CD4-positive, alpha-beta T cell treated with Interleukin-17A for 4 hours (primary cell): ENCODE measurements around the gene PALLD.
"Not testable (repeated sequence)": the region's sequence is repeated elsewhere in the genome, so short reads cannot be mapped to it uniquely, and the experiment has no call there.

Experiments used
- DNase-seq: peaks from one replicate; pipeline ENCODE4 v3.0.0-alpha.2; 2020; ENCODE audit warnings: mixed read lengths

PALLD gene

DNA sequence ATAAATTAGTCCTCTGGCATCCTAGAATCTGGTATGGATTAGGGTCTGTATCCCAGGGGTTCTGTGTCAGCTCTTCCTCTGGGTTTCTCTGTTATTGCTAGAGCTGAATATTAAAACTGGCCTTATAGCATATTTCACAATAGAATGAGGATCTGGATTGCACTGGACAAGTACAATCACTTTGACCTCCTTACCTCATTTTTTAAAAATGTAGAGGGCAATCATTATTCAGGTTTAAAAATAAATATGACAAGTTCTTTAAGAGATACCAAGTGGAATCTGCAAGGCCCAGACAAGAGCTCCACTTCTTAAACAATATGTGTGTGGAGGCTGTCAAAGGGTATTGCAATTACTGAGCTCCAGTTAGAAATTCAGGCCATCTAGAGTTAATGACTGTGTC is 1.4 kb downstream of the PALLD start:
- no peak for DNase-seq

DNA sequence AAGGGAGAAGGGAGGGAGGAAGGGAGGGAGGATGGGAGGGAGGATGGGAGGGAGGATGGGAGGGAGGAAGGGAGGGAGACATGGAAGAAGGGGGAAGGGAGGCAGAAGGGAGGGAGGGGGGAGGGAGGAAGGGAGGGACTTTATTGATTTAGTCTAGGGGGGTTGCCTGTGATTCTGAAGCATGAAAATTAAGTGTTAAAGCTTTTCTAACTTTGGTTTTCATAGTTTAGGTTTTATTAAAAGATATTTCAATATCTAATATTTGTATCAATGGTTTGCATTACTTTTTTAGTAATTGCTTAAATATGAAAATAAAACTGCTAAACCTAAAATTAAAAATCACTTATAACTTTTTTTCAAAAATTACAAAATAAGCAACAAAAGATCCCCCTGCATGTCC is 2.4 kb downstream of the PALLD start:
- no peak for DNase-seq

DNA sequence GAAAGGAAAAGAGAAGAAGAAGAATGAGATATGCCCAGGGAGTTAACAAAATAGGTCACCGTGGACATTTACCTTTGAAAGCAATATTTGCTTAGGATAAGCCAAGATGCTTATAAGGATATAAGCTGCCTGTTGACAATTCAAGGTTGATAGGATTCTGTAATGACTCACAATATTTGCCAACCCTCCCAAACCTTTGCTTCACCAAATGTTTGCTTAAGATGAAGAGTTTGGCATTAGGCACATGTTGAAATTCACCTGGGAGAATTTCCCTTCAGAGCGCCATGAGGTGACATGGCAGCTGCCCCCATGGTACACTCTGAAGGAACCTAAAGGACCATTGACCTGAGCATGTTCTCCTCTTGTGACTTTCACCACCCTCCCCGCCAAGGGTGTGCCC is 4.6 kb downstream of the PALLD start:
- no peak for DNase-seq

DNA sequence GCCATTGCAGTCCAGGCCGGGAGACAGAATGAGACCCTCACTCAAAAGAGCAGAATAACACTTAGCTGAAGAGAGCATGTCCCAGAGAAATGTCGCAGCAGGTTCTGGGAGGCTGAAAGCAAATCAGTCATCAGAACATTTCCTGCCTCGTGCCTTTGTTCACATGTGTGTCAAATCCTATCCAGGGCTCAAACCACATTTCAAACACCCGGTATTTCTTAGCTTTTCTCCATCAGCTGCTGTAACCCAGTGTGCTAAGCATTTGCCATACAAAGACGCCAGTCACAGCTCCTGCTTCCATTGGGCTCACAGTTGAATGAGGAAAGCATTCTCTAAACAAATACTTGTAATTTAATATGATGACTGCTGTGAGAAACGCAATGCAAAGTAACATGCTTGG is 6.0 kb downstream of the PALLD start:
- DNase-seq = no peak

DNA sequence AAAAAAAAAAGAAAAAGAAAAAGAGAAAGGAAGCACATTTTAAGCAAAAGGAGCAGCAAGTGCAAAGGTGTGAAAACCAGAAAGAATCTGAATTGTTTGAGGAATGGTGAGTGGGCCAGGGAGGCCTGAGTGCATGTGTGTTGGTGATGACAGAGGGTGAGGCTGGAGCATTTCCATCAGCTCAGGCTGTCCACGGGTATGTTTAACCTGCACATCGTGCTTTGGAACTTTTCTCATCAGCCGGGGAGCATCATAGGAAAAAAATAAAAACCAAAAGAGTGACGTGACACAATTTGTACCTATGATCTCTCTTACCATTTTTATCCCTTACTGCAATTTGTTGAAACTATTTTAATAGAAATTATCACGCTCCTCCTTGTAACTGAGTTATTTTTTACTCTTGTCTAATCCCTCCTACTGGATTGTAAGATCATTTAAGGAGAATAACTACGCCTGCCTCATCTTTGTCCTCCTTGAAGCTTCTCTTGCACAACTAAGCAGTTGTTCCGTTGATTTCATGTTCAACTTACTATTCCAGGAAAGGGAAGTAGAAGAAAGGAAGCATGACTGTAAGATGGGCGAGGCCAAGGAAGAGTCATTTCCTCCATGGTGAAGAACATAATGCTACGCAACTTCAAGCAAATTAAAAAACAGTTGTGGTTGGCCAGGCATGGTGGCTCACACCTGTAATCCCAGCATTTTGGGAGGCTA is 7.0 kb downstream of the PALLD start:
- no peak for DNase-seq

DNA sequence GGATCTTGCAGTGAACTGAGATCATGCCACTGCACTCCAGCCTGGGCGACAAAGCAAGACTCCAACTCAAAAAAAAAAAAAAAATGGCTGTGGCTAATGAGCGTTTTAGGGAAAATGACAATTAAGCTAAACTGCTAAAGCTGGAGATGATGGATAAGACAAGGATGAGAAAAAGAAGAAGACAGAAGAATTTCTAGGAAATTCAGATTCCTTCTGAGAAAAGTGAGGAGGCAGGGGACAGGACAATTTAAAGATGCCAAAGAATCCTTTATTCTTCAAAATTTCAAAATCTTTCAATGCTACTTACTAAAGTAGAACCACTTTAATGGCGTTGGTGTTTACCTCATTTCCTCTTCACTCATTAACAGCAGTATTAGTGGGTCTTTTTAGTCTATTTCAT is 7.7 kb downstream of the PALLD start:
- DNase-seq = no peak

DNA sequence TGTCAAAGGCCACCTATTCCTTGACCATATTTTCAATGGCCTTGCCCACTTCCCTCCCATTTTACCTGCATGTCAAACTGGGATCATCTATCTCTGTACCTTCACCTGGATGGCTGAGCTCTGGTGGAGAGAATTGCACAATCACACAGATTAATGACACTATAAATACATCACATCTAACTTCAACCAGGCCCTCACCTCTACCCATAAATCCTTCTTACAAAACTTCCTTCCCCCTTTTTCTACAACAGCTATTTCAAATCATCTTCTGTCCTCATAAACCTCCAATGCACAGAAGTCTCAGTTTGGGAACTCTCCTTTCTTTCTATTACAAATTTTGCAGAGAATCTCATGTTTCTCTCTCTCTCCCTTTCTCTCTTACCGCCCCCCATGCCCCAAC is 9.2 kb downstream of the PALLD start:
- no peak for DNase-seq

DNA sequence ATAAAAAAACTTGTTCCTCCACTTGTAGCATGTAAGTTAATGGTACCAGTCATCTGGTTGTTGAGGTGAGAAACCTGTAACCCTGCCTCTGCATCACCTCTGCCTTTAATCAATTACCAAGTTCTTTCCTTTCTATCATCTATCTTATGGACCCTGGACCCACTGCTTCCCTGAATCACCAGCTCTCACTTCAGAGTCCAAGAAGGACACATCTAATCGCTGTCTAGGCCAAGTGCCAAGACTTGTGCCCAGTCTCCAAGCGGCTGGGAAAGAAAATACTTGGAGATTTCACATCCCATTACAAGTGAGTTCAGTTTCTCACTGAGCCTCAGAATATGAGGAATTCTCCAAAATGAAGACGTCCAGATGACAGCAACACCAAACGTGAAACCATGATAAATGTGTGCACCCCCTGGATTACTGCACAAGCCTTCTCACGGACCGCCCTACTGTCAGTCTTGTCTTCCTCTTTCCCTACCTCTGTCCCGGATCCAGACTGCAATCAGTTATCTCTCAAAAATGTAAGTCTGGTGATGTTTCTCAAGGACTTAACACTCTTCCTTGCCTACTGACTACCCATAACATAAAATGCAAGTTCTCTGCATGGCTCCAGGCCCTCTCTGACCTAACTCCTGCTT is 10.4 kb downstream of the PALLD start:
- no peak for DNase-seq

DNA sequence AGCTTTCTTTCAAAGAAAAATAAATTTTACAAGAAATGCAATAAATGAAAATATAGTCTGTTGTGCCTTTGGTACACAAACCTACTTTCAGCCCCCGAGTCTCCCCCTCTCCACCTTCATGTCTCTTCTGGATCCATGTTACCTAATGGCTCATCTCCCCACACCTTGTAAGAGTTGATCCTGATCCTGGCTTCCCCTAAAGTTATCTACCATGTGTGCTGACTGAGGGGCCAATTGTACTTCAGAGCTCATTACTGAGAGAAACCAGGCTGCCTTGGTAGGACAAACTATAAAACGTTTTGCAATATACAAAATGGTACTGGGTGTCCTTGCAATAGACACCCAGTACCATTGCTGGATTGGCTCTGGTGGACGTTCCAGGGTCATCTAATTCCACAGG is 11.8 kb downstream of the PALLD start:
- no peak for DNase-seq

DNA sequence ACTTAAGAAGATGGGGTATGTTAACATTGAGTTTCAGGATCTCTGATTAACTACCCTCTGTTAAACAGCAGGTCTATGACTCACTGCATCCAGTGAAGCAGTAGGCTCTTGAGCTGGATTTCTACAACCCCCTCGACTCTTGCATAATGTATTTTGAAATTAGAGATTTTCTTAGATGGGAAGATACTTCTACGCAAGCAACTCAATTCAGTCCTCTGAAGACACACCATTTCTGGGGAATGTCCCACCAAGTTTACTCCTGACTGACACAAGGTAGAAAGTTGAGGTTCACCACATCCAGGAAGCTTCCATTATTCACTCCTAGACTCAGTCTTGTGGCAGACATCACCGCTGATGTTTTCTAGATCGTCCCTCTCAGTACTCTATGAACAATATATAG is 12.9 kb downstream of the PALLD start:
- DNase-seq = peak; percentile 24

DNA sequence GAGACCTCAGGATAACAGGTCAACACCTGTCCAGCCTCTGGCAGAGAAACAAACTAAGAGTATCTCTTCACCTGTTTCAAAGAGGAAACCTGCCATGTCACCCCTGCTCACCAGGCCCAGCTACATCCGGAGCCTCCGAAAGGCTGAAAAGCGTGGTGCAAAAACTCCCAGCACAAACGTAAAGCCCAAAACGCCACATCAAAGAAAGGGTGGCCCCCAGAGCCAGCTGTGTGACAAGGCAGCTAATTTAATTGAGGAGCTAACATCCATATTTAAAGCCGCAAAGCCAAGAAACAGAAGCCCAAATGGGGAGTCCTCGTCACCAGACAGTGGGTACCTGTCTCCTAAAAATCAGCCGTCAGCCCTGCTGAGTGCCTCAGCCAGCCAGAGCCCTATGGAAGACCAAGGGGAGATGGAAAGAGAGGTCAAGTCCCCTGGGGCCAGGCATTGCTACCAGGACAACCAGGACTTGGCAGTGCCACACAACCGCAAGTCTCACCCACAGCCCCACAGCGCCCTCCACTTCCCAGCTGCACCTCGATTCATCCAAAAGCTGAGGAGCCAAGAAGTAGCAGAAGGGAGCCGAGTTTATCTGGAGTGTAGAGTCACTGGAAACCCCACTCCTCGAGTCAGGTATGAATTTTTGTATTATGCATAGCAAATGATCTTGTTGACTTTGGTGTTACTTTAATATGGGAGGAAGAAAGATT is 15.1 kb downstream of the PALLD start:
- peak; percentile 70 for DNase-seq

DNA sequence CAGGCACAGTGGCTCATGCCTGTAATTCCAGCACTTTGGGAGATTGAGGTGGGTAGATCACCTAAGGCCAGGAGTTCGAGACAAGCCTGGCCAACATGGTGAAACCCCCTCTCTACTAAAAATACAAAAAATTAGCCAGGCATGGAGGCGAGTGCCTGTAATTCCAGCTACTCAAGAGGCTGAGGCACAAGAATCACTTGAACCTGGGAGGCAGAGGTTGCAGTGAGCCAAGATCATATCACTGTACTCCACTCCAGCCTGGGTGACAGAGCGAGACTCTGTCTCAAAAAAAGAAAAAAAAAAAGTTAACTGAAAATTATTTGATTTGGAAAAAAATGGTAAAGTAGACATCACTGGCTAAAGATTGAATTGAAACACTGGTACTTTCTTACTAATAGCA is 17.0 kb downstream of the PALLD start:
- not testable (repeated sequence) for DNase-seq

DNA sequence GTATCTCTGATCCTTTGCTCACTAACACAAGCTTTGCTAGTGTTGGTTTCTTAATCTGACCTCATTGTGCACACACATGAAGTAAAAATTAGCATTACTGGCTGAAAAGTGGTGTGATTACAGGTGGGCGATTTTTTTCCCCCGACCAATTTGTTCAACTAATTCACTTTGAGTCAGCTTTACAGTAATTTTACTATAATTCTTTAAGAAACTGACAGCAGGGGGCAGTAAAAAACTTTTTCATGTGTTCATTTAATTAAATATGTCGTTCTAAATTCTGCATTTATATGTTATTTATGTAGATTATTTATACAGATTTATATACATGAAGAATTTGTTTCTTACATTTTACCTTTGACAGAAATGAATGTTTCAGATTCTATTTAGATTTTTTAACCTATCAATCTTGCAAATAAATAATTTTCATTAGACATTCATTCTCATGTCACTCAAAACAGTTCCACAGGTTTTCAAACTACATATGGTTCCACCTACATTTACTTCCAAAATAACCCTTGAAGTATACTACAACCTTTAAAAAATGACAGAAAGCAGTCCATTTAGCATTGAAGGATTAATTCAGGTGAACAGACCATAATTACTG is 17.5 kb downstream of the PALLD start:
- no peak for DNase-seq

DNA sequence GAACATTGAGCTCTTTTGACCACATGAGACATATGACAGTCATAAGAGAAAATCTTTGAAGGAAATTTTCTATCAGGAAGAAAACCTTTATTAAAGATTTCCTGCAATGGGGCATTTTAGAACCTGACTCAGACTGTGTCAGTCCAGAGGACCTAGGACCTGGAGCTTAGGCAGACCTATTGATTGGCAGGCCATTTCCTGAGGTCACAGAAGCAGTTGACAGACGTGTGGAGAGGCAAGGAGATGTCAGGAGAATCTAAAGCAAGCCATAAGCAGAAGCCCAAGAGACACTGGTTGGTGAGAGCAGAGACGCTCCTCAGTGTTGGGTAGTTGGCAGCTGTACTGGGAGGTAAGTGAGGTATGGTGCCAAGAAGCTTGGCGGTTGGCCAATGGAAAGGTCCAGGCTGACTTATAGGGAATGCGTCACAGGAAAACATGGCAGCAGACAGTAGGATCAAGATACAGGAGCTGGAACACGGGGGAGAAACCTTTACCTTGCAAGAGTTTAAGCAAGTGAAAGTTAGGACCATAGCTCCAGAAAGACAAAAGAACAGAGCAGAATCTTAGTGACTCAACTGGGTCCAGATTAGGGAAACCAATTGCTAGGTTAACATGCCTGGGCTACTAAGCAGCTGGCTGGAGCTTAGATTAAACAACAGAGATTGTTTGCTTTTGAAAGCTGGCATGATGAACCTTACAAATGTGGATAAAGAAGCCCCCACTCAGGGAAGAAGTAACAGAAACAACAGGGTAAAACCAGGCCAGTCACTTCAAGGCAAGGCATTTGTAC is 18.6 kb downstream of the PALLD start:
- DNase-seq = no peak

DNA sequence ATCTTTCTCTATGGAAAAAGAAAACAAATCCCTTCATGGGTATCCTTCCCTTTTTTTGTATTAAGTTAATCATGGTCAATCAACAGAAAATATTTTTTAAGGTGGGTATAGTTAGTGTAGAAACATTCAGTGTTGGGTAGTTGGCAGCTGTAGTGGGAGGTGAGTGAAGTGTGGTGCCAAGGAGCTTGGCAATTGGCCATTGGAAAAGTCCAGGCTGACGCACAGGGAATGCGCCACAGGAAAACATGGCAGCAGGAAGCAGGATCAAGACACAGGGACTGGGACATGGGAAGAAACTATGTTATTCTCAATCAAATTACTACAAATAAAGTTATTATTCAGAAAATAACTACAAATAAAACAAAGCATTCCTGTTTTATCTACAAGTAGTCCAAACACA is 20.0 kb downstream of the PALLD start:
- no peak for DNase-seq

DNA sequence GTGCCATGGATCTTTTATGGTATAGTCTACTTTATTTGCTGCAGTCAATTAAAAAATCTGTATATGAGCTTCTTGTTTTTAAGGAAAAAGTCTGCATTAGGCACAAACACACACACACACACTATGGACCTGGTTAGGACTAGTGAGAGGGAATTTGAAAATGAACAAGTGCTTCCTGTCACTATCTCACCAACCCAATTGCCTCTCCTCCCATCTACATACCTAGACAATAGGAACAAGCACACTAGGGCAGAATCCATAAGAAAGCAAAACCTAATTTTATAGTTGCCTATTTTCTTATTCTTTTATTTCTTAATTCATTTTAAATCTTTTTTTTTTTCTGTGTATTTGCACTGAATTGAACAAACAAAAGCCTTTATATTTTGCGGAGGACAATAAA is 22.7 kb downstream of the PALLD start:
- DNase-seq = no peak

DNA sequence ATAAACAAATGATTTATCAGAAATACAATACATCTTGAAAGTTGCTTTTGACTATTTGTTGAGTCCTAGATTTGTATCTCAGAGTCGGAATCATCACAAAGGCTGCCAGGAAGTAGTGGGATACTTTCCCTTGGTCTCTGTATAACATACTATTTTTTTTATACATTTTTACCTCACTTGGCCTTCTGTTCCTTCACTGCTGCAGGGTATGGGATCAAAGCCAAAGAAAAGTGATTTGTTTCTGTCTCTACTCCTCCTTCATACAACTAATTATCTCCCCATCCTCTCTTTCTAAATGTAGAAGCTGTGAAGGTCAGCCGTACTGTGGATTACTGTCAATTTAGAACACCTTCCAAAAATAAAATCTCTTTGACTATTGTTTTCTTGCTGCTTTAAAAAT is 24.9 kb downstream of the PALLD start:
- no peak for DNase-seq

DNA sequence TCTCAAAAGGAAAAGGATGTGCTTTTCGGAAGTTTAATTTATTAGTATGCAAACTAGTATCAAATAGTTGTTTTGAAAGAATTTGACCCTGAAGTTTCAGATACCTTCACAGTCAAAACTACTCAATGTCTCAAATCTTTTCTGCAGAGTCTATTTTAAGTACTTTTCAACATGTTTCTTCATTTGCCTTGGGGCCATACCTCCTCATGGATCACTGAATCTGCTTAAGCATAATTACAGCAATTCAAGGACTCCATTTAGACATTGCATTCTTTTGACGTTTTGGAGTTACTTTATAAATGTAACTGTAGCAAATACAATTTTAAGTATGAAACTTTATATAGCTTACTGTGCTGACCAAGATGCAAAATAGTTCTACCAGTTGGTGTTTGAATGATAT is 25.5 kb downstream of the PALLD start:
- DNase-seq = no peak

DNA sequence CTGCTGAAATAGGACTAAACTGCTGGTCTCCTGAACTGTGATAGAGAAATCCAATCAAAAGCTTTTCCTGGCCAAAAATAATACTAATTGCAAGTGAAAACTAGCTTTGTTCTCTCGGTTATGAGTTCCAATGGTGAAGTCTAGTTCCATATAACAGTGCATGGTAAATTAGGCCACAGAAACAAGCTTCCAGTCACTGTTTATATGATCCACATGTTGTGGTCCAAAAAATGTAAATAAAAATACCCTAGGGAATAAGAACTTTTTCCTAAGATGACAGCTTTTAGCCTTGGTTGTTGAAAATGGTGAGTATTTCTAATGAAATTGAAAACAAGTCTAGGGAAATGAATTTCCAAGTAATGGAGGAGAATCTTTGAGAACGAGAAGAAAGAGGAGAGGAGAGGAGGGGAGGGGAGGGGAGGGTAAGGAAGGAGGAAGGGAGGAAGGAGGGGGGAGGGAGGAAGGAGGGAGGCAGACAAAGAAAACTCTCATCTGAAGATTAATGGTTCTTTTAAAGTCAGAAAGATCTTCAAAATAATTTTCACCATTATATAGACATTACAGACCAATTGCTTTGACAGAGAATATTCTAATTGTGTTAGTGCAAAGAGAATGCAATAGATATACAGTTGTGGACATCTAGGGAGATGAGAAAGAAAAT is 26.1 kb downstream of the PALLD start:
- no peak for DNase-seq

DNA sequence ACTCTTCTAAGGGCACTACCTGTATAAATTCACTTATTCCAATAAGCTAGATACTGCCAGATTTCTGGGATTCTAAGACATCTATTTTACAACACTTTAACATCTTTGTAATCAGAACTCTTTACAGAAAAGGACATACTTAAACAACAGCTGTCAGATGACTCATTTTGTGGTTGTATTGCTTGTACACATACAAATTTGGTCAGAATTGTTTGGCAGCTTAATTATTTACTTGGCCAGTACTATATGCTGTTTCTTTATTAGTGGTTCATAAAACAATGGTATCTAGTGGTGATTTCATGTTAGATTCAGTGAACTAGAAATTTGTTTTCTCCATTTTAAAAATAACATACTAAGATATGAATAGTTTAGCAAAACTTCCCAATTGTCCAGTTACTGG is 27.2 kb downstream of the PALLD start:
- no peak for DNase-seq

DNA sequence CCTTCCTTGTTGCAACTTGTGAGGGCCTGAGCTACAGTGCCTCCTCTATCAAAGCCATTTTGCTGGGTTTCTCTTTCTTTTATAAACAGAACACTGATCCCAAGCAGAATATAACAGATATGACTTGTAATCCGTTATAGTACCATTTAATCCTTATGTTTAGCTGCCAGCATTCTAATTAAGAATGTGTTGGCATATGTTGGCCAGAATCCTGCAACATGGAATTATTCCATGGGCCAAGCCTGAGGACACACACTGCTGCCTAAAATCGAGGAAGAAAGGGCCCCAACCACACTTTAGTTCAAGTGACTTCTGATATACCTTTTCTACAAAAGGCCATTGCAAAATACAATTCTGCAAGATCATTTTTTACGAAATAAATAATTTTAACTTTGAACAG is 28.0 kb downstream of the PALLD start:
- no peak for DNase-seq

DNA sequence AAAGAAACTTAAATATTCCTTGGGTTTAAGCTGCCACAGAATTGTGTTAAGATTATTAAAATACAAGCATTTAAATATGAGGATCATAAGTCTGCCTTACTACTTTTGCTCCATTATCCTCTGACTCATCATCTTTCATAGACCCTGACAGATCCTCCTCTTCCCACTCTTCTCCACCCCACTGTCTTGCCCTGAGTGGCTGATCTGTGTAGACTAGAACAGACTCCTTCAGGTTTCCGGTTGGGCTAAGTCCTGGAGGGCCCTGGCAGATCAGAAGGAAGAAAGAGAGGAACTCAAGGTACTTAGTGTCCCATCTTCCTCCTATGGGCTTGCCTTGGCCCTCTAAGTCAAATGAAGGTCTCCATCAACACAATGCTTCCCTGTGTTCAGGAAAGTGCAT is 30.7 kb downstream of the PALLD start:
- DNase-seq = no peak
